Stimulated activated CD8-positive, alpha-beta memory T cell treated with anti-CD3 and anti-CD28 coated beads, Interleukin-7, amount 100 ng/mL, for 4 hours (primary cell): ENCODE data around the gene GHRHR.

ENCODE experiments used
- DNase-seq, 2 donors: peaks; one replicate each; pipeline ENCODE4 v3.0.0-alpha.2; 2020; ENCODE audit warnings: low read depth in 2 of 2

The GHRHR gene

GRCh38 chr7:30984359-30985107, 20.8 kb downstream of the GHRHR start:
- DNase-seq: no peak

DNA sequence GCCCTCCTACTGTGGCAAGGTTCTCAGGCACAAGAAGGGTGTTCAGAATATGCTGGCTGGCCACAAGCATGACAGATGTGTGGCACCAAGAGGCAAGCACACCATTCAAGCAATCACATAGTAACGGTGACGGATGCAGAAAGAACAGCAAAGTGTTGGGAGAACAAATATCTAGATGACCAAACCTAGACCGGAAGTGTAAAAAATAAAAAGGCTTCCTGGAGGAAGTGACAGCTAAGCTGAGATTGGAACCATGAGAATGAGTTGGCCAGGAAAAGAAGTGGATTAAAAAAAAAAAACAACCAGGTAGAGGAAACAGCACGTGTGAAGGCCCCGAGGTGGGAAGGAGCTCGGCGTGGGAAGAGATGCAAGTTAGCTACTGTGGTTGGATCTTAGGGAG, 22.0 kb downstream of the GHRHR start:
- DNase-seq: no peak

- no peak for DNase-seq
Observed at GRCh38 chr7:30986331-30986730, 22.6 kb downstream of the GHRHR start.

DNA sequence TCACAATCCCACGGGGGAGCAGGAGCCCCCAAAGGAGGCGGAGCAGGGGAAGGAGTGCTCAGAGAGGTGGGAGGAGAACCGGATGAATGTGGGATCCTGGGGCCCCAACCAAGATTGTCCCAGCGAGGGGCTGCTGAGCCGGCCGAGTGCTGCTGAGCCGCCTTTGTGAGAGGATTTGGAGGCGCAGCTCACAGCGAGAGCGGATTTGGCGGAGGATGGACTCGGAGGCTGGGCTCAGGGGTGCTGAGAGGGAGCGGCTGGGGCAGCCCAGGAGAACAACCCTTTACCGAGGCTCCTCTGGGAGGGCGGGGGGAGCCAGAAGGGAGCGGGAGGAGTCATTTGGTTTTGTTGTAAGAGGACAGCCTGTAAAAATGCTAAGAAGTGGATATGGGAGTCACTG, 23.0 kb downstream of the GHRHR start:
- DNase-seq: no peak

DNA sequence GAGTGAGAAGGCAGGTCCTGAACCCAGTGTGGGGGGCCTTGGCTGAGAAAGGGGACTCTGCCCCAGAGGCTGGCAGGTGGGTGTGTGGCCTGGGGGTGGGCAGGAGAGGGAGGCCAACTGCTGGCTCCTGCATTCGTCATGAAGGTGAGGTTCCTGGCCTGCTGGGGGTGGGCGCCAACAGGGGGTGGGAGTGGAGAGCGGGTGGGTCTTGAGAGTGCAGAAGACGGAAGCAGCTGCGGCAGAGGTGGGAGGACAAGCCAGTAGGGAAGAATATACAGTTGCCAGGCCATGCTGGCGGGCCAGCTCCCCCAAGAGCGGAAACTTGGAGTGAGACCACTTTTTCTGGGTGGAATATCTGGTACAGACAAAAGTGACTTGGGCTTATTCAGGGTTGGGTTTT, 23.4 kb downstream of the GHRHR start:
- no peak for DNase-seq

GRCh38 chr7:30987936-30988335, 24.2 kb downstream of the GHRHR start:
- DNase-seq: no peak

- DNase-seq: no peak
Observed at GRCh38 chr7:30988351-30989005, 24.7 kb downstream of the GHRHR start.

DNA sequence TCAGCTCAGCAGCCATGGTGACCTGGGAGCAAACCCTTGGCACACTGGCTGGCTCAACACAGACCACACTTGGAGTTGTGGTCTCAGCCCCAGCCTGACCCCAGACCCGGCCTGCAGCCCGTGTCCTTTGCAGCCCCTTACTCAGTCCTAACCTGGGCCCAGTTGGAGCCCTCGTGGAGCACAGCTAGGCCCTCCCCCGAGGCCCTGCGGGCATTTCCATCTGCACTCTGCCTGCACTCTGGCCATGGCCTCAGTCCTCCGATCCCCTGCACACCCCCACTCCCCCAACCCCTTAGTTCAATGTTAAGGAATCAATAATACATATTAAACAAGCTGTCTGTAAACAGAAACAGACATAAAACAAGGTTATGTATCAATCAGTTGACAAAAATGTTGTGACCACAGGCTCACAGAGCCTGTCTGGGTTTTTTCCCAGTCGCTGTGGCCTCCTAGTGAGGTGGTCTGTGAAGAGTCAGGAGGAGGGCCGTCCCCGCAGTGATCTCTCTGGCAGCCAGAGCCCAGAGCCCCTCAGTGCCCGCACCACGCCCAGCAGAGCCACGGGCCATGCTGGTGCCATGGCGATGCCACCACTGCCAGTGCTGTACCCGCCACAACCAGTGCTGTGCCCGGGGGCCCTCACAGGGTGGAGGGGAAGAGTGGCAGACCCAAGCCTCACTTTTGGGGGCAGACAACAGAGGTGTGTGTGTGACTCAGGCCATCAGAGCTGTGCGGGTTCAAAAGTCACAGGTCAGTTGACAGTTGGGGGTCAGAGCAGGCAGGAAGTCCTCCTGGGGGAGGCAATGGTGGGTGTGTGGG, 25.5 kb downstream of the GHRHR start:
- no peak for DNase-seq

GRCh38 chr7:30989824-30990672, 26.3 kb downstream of the GHRHR start:
- DNase-seq: no peak

- DNase-seq: no peak
Observed at GRCh38 chr7:30990673-30991170, 27.0 kb downstream of the GHRHR start.

- no peak for DNase-seq
Observed at GRCh38 chr7:30992414-30992813, 28.7 kb downstream of the GHRHR start.

GRCh38 chr7:30994206-30995100, 30.7 kb downstream of the GHRHR start:
- DNase-seq: no peak

DNA sequence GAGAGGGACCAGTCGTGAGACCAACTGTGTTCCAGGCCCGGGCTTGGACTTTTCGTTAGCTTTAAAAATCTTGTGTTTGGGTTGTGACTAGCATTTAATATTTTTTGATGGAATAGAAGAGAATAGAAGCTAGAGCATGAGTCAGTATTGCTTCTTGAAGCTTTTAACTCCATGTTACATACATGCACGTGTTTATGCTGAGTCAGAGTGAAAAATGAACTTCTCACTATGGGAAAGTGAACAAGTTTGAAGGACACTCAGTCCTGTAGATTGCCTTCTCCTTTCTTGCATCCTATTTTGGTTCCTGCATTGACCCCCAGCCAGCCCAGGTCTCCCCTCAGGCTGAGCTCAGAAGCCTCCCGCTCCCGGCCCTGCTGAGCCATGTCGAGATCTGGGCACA, 31.8 kb downstream of the GHRHR start:
- no peak for DNase-seq

GRCh38 chr7:30996256-30996655, 32.5 kb downstream of the GHRHR start:
- DNase-seq: no peak

DNA sequence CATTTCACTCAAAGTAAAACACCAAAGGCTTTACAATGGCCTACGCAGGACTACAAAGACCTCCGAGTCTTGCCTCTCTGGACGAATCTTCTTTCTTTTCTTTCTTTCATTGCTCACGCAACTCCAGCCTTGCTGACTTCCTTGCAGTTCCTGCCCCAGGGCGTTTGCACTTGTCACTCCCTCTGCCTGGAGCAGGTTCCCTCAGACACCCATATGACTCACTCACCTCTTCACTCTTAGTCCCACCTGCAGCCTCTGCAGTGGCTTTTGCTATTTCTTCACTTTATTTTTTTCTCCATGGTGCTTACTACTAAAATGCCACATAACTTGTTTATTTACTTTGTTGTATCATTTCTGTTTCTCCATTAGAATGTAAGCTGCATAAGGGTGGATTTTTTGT, 33.1 kb downstream of the GHRHR start:
- DNase-seq: no peak

- DNase-seq: no peak
Observed at GRCh38 chr7:30997316-30997715, 33.6 kb downstream of the GHRHR start.

- DNase-seq: no peak
Observed at GRCh38 chr7:30998180-30998579, 34.4 kb downstream of the GHRHR start.

- no peak for DNase-seq
Observed at GRCh38 chr7:31000161-31000693, 36.5 kb downstream of the GHRHR start.

- no peak for DNase-seq
Observed at GRCh38 chr7:31000779-31001178, 37.0 kb downstream of the GHRHR start.

DNA sequence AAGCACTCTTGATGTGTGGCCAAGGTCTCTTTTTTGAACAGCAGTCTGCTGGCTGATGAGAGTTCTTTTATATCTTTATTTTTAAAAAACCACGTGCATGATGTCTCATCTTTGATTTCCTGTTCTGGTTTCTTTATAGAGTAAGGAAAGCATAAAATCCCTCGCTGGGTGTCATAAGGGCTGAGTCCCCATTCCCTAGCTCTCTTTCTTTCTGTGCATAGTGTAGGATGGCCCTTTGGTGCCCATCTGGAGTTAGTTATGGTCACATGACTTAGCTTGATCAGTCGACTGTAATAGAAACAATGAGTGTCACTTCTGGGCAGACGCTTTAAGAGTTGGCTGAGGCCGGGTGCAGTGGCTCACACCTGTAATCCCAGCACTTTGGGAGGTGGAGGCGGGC, 38.5 kb downstream of the GHRHR start:
- no peak for DNase-seq
